H1 (cell line): Measurements from ENCODE around the gene SOCS6. TPM values are rescaled to one million over a fixed set of nuclear protein-coding genes. Genes with fewer than 3 reads are reported as not detected.

ENCODE experiments used
- CTCF ChIA-PET: fragments of 300-600 bp; sonication (Branson Sonifier 250); formaldehyde crosslinking; loops from one replicate; lab custom pipeline; 2021; ENCODE audit not compliant: partially characterized antibody; lab: Charles Lee
- POLR2A ChIA-PET: fragments of 300-600 bp; sonication (Branson Sonifier 250); formaldehyde crosslinking; loops from one replicate; lab custom pipeline; 2021; ENCODE audit warnings: inconsistent platforms; ENCODE audit not compliant: partially characterized antibody; lab: Charles Lee
- DNase-seq, 2 experiments: peaks; one replicate each; pipeline versions ENCODE4 v3.0.0 to v3.0.0-alpha.2; 2010 to 2022; ENCODE audit warnings: low spot score in 2 of 2, low read depth in 1 of 2, mixed read lengths in 1 of 2
- FAIRE-seq: peaks from 2 replicates; lab custom pipeline; 2011; peaks lifted over from hg19 to GRCh38; lab: Jason Lieb, UNC
- H2AFZ ChIP-seq: 2 replicates; pipeline ENCODE4 v1.8.1; 2012; ENCODE audit warnings: low read length, inconsistent platforms
- H2AK5ac ChIP-seq: 2 replicates; pipeline ENCODE4 v1.6.1; 2013; ENCODE audit warnings: low read depth, low read length
- H2BK120ac ChIP-seq: replicated peaks from 2 replicates; pipeline ENCODE3; 2013; ENCODE audit warnings: low read depth, low read length, inconsistent platforms
- H2BK12ac ChIP-seq: 2 replicates; pipeline ENCODE4 v1.6.1; 2013; ENCODE audit warnings: low read depth, low read length
- H2BK15ac ChIP-seq: 2 replicates; pipeline ENCODE4 v1.6.1; 2013; ENCODE audit warnings: low read length
- H2BK20ac ChIP-seq: 2 replicates; pipeline ENCODE4 v1.6.1; 2013; ENCODE audit warnings: low read length
- H2BK5ac ChIP-seq: 2 replicates; pipeline ENCODE4 v1.6.1; 2013; ENCODE audit warnings: low read depth, low read length
- H3K14ac ChIP-seq: 2 replicates; pipeline ENCODE4 v1.6.1; 2013; ENCODE audit warnings: inconsistent platforms; ENCODE audit not compliant: insufficient read length
- H3K18ac ChIP-seq: 2 replicates; pipeline ENCODE4 v1.6.1; 2013; ENCODE audit warnings: low read length; ENCODE audit errors: extremely low read depth
- H3K23ac ChIP-seq: 2 replicates; pipeline ENCODE4 v1.6.1; 2013; ENCODE audit warnings: inconsistent platforms; ENCODE audit not compliant: insufficient read length
- H3K23me2 ChIP-seq: 2 replicates; pipeline ENCODE4 v1.6.1; 2013; ENCODE audit warnings: low read depth, low read length
- H3K27ac ChIP-seq: 2 replicates; pipeline ENCODE4 v1.6.1; 2011; ENCODE audit warnings: low read depth, low read length, inconsistent platforms
- H3K27me3 ChIP-seq, 4 experiments: replicated peaks in 1 of 4; 1 replicate in 1 of 4; 2 replicates in 3 of 4; pipeline versions ENCODE4 v1.6.1 to v1.8.1; 2011 to 2013; ENCODE audit warnings: low read length in 3 of 4, mild to moderate bottlenecking in 3 of 4, inconsistent platforms in 2 of 4, mixed read lengths in 2 of 4, moderate library complexity in 1 of 4; ENCODE audit not compliant: control insufficient read depth in 3 of 4, insufficient read depth in 3 of 4; ENCODE audit errors: extremely low read depth in 1 of 4
- H3K36me3 ChIP-seq, 4 experiments: 2 replicates each; pipeline versions ENCODE4 v1.6.1 to v1.8.1; 2011 to 2013; ENCODE audit warnings: mild to moderate bottlenecking in 4 of 4, low read length in 3 of 4, moderate library complexity in 2 of 4, control low read depth in 1 of 4, inconsistent platforms in 1 of 4; ENCODE audit not compliant: insufficient read depth in 4 of 4, control insufficient read depth in 2 of 4
- H3K4ac ChIP-seq: replicated peaks from 2 replicates; pipeline ENCODE3; 2013; ENCODE audit warnings: low read length, low read depth, mixed read lengths, inconsistent platforms; ENCODE audit not compliant: insufficient read length
- H3K4me1 ChIP-seq, 4 experiments: replicated peaks in 1 of 4; 1 replicate in 1 of 4; 2 replicates in 3 of 4; pipeline versions ENCODE4 v1.6.1 to v1.8.1; 2011 to 2013; ENCODE audit warnings: low read length in 3 of 4, inconsistent platforms in 2 of 4, mixed read lengths in 1 of 4; ENCODE audit not compliant: insufficient read depth in 4 of 4, control insufficient read depth in 3 of 4
- H3K4me2 ChIP-seq, 2 experiments: 2 replicates each; pipeline versions ENCODE4 v1.6.1 to v1.8.1; 2011 to 2013; ENCODE audit warnings: low read depth in 2 of 2, low read length in 2 of 2, control low read depth in 1 of 2, inconsistent platforms in 1 of 2, mild to moderate bottlenecking in 1 of 2; ENCODE audit not compliant: insufficient read depth in 1 of 2
- H3K4me3 ChIP-seq, 4 experiments: fragments of 200-600, 300-600 bp in 1 of 4; sonication (generic), shearing (Covaris generic), sonication (Bioruptor Twin) in 1 of 4; 2 replicates each; pipeline versions ENCODE4 v1.5.1 to v1.8.1; 2011 to 2016; ENCODE audit warnings: low read length in 4 of 4, low read depth in 3 of 4, control low read depth in 2 of 4, inconsistent platforms in 2 of 4, mild to moderate bottlenecking in 2 of 4, mixed read lengths in 1 of 4, moderate library complexity in 1 of 4; ENCODE audit not compliant: insufficient read depth in 2 of 4; ENCODE audit errors: extremely low read depth in 1 of 4
- H3K56ac ChIP-seq: replicated peaks from 2 replicates; pipeline ENCODE3; 2013; ENCODE audit warnings: low read depth, mild to moderate bottlenecking, mixed read lengths, low read length, inconsistent platforms; ENCODE audit not compliant: insufficient read length
- H3K79me1 ChIP-seq: 2 replicates; pipeline ENCODE4 v1.6.1; 2013; ENCODE audit warnings: low read depth, low read length, control low read depth
- H3K79me2 ChIP-seq, 2 experiments: 2 replicates each; pipeline versions ENCODE4 v1.6.1 to v1.8.1; 2012 to 2013; ENCODE audit warnings: low read length in 2 of 2, mild to moderate bottlenecking in 2 of 2, inconsistent platforms in 1 of 2; ENCODE audit not compliant: insufficient read depth in 2 of 2, control insufficient read depth in 1 of 2
- H3K9ac ChIP-seq, 4 experiments: replicated peaks in 1 of 4; 1 replicate in 1 of 4; 2 replicates in 3 of 4; pipeline versions ENCODE4 v1.6.1 to v1.8.1; 2011 to 2013; ENCODE audit warnings: low read depth in 3 of 4, low read length in 3 of 4, control low read depth in 2 of 4, mild to moderate bottlenecking in 2 of 4, moderate library complexity in 2 of 4, inconsistent platforms in 1 of 4; ENCODE audit errors: extremely low read depth in 1 of 4
- H3K9me3 ChIP-seq, 2 experiments: 2 replicates each; pipeline versions ENCODE4 v1.6.1 to v1.8.1; 2012 to 2013; ENCODE audit warnings: mild to moderate bottlenecking in 2 of 2, moderate library complexity in 2 of 2, control low read depth in 1 of 2, inconsistent platforms in 1 of 2, low read depth in 1 of 2, low read length in 1 of 2, mixed read lengths in 1 of 2; ENCODE audit not compliant: insufficient read depth in 2 of 2
- H4K20me1 ChIP-seq, 2 experiments: replicated peaks in 1 of 2; 2 replicates each; pipeline versions ENCODE3 to v1.8.1; 2011 to 2013; ENCODE audit warnings: inconsistent platforms in 2 of 2, low read length in 2 of 2, mild to moderate bottlenecking in 1 of 2; ENCODE audit not compliant: insufficient read depth in 2 of 2, control insufficient read depth in 1 of 2
- H4K5ac ChIP-seq: 2 replicates; pipeline ENCODE4 v1.6.1; 2013; ENCODE audit warnings: low read length, low read depth, mixed read lengths, inconsistent platforms; ENCODE audit not compliant: insufficient read length
- H4K8ac ChIP-seq: 2 replicates; pipeline ENCODE4 v1.8.0; 2013; ENCODE audit warnings: mild to moderate bottlenecking, moderate library complexity, low read length, inconsistent platforms; ENCODE audit not compliant: insufficient read depth; ENCODE audit errors: extremely low read depth
- H4K91ac ChIP-seq: replicated peaks from 2 replicates; pipeline ENCODE3; 2013; ENCODE audit warnings: low read length, mixed read lengths, inconsistent platforms; ENCODE audit not compliant: insufficient read length
- HDAC2 ChIP-seq, 2 experiments: fragments of 300-600 bp in 1 of 2; sonication (generic) in 1 of 2; IDR thresholded peaks; 2 replicates each; pipeline ENCODE4 v1.6.1; 2011 to 2012; ENCODE audit warnings: low read depth in 2 of 2, low read length in 2 of 2, mild to moderate bottlenecking in 2 of 2, moderate library complexity in 2 of 2, borderline replicate concordance in 1 of 2, inconsistent platforms in 1 of 2
- SP1 ChIP-seq: IDR thresholded peaks from 2 replicates; pipeline ENCODE4 v1.6.1; 2011; ENCODE audit warnings: low read depth, low read length
- SUZ12 ChIP-seq: fragments of 200-600 bp; sonication (generic); IDR thresholded peaks from 2 replicates; pipeline ENCODE4 v1.6.1; 2012; ENCODE audit warnings: mild to moderate bottlenecking, inconsistent platforms, low read length, moderate library complexity, mixed read lengths
- WGBS, 2 experiments: shearing (Covaris generic) in 1 of 2; methylation state at CpG; one replicate each; pipeline versions ENCODE4 v1.1.6 to v1.1.7; 2013 to 2015; ENCODE audit warnings: low lambda C conversion rate in 2 of 2, mixed read lengths in 2 of 2, inconsistent platforms in 1 of 2, low coverage in 1 of 2, missing lambda C conversion rate in 1 of 2; ENCODE audit not compliant: insufficient replicate concordance in 2 of 2, insufficient coverage in 1 of 2, insufficient read length in 1 of 2; ENCODE audit errors: extremely low coverage in 1 of 2, missing lambda C conversion rate in 1 of 2; 5-methylcytosine and 5-hydroxymethylcytosine counted together
- polyA plus RNA-seq, 7 experiments: library from polyadenylated mRNA; depleted of rRNA in 3 of 7; stranded (reverse) in 5 of 7; unstranded in 2 of 7; fragments of >200 nt in 5 of 7; fragments of 200-250 nt in 2 of 7; gene quantifications; 1 replicate in 5 of 7; 2 replicates in 1 of 7; 4 replicates in 1 of 7; pipeline versions ENCODE4 v1.2.1 to v1.2.3, GENCODE V29; 2011 to 2013; ENCODE audit warnings: missing spikeins in 2 of 7, mixed read lengths in 2 of 7
- total RNA-seq: library from RNA; stranded (reverse); fragmentation: NEBNext Ultra II Directional; extraction: Animal tissue kit (Norgen Biotek cat#: 25700); gene quantifications from 2 replicates; pipeline ENCODE4 v1.2.1, GENCODE V29; 2021

The SOCS6 gene
- total and polyA plus RNA-seq, 2 of the 8 experiments (the other 6 are each of a cell fraction or from before 2014, with no cell fraction given): 9.1 to 22.9 TPM

- ChIA-PET POLR2A (no interaction called here), CTCF (no interaction called here)
These were observed 38.1 kb upstream of the SOCS6 start for GRCh38 chr18:70250781-70251180.

More at GRCh38 chr18:70250781-70251180, 38.1 kb upstream of the SOCS6 start:
- H4K91ac ChIP-seq: no peak overlapping the region
- H2BK15ac ChIP-seq: no peak overlapping the region
- no peak overlapping the region for H4K5ac ChIP-seq
- H3K9me3 ChIP-seq: no peaks in the 10 kb centered on the region
- no peak overlapping the region for H3K4ac ChIP-seq
- H3K4me1 ChIP-seq: no peaks in the 10 kb centered on the region
- TF ChIP-seq SUZ12 (no peak), HDAC2 (IDR thresholded peaks at IDR 0.05; ENCODE audit: borderline replicate concordance in 1 of 2, low read depth in 2 of 2, low read length in 2 of 2) (no peak), SP1 (no peak)
- H3K56ac ChIP-seq: no peak overlapping the region
- H2BK20ac ChIP-seq: no peak overlapping the region
- H3K79me2 ChIP-seq: no peaks in the 10 kb centered on the region
- H3K23ac ChIP-seq: no peak overlapping the region
- no peak overlapping the region for H3K27ac ChIP-seq
- H3K4me2 ChIP-seq: no peak overlapping the region
- no peaks in the 10 kb centered on the region for H3K23me2 ChIP-seq
- no peak overlapping the region for H3K18ac ChIP-seq
- H3K9ac ChIP-seq: no peak overlapping the region
- H2BK120ac ChIP-seq: no peak overlapping the region
- no peak overlapping the region for H2BK5ac ChIP-seq
- H2AFZ ChIP-seq: no peak overlapping the region
- no peaks in the 10 kb centered on the region for H4K20me1 ChIP-seq
- H2BK12ac ChIP-seq: no peak overlapping the region
- H3K79me1 ChIP-seq: no peaks in the 10 kb centered on the region
- H3K14ac ChIP-seq: no peak overlapping the region
- H3K27me3 ChIP-seq: no peaks in the 10 kb centered on the region
- H4K8ac ChIP-seq: no peak overlapping the region
- FAIRE-seq: no peak
- H3K36me3 ChIP-seq: no peaks in the 10 kb centered on the region
- DNase-seq: no peak
- no peak overlapping the region for H2AK5ac ChIP-seq
- 92% methylated on average over 11 of the region's 12 CpGs; no CpG with 5 or more reads in 1 of the 2 experiments for WGBS, 2 experiments
- no peak overlapping the region for H3K4me3 ChIP-seq
